GM12874 (cell line): Measurements from ENCODE around the gene PTBP2.

Source experiments
- TF ChIP-seq, protein P1 (sequence below): IDR thresholded peaks from 2 replicates; pipeline ENCODE4 v1.5.1; 2011; ENCODE audit warnings: low read depth, mild to moderate bottlenecking, control low read depth, low read length, moderate library complexity; ENCODE audit not compliant: insufficient read depth

The PTBP2 gene

GRCh38 chr1:96698342-96698983, 23.1 kb upstream of the PTBP2 start:
- TF ChIP-seq, protein P1, sequence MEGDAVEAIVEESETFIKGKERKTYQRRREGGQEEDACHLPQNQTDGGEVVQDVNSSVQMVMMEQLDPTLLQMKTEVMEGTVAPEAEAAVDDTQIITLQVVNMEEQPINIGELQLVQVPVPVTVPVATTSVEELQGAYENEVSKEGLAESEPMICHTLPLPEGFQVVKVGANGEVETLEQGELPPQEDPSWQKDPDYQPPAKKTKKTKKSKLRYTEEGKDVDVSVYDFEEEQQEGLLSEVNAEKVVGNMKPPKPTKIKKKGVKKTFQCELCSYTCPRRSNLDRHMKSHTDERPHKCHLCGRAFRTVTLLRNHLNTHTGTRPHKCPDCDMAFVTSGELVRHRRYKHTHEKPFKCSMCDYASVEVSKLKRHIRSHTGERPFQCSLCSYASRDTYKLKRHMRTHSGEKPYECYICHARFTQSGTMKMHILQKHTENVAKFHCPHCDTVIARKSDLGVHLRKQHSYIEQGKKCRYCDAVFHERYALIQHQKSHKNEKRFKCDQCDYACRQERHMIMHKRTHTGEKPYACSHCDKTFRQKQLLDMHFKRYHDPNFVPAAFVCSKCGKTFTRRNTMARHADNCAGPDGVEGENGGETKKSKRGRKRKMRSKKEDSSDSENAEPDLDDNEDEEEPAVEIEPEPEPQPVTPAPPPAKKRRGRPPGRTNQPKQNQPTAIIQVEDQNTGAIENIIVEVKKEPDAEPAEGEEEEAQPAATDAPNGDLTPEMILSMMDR: no peak

GRCh38 chr1:96703186-96703585, 18.4 kb upstream of the PTBP2 start:
- TF ChIP-seq, protein P1: no peak

- TF ChIP-seq, protein P1: no peak
These were observed 14.6 kb upstream of the PTBP2 start for GRCh38 chr1:96707023-96707422.

DNA sequence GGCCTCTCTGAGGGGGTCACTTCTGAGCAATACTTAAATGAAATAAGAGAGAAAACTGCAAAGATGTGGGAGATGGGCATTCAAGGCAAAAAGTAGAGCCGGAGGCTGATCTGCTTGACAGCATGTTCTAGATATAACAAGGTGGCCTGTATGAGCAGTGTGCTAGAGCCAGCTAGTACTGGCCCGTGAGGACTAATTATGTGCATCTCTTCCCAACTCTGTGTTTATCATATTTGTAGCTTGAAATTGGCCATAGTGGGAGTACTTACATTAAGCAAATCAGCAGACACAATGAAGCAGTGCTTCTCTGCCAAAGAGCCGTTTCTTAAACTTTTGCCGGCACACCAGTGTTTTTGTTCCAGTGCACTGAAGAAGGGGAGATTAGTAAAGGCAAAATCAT, 13.1 kb upstream of the PTBP2 start:
- TF ChIP-seq, protein P1: no peak

- TF ChIP-seq, protein P1: no peak
These were observed 10.7 kb upstream of the PTBP2 start for GRCh38 chr1:96710708-96711477.

- TF ChIP-seq, protein P1: no peak
These were observed 7.9 kb upstream of the PTBP2 start for GRCh38 chr1:96713649-96714048.

- TF ChIP-seq, protein P1: no peak
These were observed 6.7 kb upstream of the PTBP2 start for GRCh38 chr1:96714881-96715280.
